Suppressor macrophage treated with lipopolysaccharide for 1 hour (primary cell): Measurements from ENCODE around the gene HOOK2.
A peak's percentile ranks its signal among the peaks of the same experiment; 100 is the strongest.
"Not testable (repeated sequence)": the region's sequence is repeated elsewhere in the genome, so short reads cannot be mapped to it uniquely, and the experiment has no call there.

ENCODE experiments used
- DNase-seq, 3 donors: peaks; one replicate each; pipeline ENCODE4 v3.0.0-alpha.2; 2020 to 2022

Gene HOOK2

GRCh38 chr19:12752056-12752781 is 23.1 kb downstream of the HOOK2 start:
- DNase-seq = no peak

GRCh38 chr19:12751635-12752034 is 23.7 kb downstream of the HOOK2 start, which contains the start of gene BEST2:
TSS of gene BEST2 (plus strand) at chr19:12751791. CDS start at chr19:12752593, 802 bp downstream.
- no peak for DNase-seq

DNA sequence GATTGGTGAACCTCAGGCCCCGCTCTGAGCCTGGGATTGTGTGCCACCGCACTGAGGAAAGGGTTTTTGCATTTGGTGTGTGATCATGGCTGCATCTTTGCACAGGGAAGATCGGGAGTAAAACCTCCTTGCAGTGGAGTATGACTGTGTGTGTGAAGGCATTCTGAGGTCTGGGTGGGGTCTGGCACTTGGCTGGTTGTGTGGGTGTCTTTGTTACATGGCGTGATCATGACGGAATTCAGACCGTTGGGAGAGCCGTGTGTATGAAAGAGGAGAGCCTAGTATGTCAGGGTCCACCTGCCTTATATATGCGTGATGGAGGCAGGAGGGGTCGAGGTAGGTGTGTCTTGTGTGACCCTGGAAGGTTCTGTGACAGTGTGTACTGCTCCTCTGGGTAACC is 24.5 kb downstream of the HOOK2 start:
- no peak for DNase-seq

DNA sequence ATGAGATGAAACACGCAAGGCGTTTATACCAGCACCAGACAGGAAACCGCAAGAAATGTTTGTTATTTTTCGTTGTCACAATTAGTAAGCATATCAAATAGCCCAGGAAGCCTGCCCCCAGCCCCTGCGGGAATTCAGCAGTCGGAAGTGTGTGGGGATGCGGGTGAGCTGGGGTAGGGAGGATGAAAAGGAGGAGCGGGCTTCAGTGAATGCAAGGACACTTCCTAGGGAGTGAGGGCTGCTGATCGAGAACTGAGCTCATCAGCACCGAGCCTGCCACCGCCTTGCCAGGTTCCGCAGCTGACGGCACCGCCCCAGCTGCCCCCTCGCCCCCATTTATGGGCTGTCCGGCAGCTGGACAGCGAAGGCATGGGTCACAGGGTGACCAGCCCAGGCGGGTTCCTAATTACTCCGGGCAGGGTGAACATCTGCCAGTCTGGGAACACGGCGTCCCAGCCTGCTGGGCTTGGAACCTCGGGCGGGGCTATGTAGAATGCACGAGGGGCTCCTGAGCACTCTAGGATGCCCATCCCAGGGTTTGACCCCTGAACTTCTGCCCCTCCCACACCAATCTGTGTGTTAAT is 25.3 kb downstream of the HOOK2 start:
- no peak for DNase-seq

DNA sequence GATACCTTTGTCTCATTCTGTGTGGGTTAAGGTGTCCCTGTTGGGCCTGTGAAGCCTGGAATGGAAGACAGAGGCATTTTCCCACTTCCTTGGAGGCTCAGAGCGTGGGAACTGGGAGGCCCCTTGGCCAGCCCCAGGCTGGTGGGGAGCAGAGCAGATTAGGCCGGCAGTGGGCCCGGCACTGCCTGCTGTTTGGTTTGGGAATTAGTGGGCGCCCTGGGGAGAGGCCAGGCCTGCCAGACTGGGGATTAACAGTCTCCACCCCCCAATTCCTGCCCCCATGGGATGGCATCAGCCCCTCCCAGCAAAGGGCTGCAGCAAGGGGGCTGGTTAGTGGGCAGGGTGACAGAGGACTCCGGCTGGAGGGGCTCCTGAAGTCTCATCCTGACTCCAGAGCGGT is 26.9 kb downstream of the HOOK2 start:
- DNase-seq = no peak

- no peak for DNase-seq
Observed at GRCh38 chr19:12745166-12745897, 30.0 kb downstream of the HOOK2 start.

DNA sequence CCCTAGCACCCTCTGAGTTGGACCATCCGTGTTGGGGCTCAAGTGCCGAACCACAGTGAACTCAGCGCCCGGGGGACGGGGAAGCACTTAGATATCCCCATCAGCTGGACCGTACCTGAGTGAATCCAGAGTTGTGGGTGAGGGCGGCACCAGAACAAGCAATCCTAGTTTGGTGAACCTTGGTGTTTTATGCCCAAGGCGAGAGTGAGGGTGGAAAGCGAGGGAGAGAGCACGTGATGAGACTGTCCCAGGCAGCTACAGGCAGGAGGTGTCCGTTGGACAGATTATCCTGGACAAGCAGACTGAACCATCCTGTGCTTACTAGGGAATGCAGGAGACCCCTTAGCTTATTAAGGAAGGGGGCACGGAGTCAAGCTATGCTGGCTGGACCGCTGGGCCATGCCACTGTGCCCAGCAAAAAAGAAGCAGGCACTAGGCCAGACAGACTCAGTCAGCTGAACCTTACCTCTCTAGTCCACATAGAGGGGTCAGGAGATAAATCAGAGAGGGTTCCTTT is 37.5 kb downstream of the HOOK2 start:
- no peak for DNase-seq

- DNase-seq = peak; percentile 93 to 97 (median 94)
Observed at GRCh38 chr19:12736995-12737834, 38.1 kb downstream of the HOOK2 start, which contains the start of gene GET3. TSS of gene GET3 (plus strand) at chr19:12737497. CDS start at chr19:12737506, 9 bp downstream.

DNA sequence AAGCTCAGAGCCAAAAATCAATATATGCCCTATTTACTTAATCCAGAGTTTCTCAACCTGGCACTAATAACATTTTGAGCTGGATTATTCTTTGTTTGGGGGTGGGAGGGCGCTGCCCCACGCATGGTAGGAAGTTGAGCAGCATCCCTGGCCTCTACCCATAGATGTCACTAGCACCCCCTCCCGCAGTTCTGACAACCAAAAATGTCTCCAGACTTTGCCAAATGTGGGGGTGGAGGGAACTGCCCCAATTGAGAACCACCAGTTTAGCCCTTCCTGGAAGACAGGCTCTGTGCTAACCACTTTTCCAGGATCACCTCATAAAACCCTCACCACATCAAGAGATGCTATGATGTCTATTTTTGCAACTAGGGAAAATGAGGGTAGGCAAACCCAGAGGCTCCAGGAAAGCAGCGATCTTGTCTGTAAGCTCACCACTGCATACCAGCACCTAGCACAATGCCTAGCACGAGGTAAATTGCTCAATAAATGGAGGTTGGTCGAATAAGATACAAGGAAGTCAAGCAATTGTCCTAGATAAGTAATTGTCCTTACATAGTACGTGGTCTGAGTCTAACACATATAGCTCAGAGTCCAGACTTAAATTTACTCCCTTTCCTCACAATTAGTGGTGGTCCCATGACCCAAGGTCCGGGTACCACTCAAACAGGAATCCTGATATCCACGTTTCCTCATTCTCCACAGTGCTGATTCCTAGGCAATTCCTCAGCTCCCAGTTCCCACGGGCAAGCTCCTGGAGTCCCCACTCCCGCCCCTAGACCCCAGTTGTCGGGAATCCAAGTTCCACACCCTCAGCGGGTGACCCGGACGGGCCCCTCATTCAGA is 41.8 kb downstream of the HOOK2 start:
- peak; percentile 78 to 86 (median 83) for DNase-seq

GRCh38 chr19:12731337-12731736 is 44.0 kb downstream of the HOOK2 start:
- DNase-seq = no peak

GRCh38 chr19:12730064-12730463 is 45.3 kb downstream of the HOOK2 start:
- DNase-seq = peak in 1 of 3 donors; percentile 13

DNA sequence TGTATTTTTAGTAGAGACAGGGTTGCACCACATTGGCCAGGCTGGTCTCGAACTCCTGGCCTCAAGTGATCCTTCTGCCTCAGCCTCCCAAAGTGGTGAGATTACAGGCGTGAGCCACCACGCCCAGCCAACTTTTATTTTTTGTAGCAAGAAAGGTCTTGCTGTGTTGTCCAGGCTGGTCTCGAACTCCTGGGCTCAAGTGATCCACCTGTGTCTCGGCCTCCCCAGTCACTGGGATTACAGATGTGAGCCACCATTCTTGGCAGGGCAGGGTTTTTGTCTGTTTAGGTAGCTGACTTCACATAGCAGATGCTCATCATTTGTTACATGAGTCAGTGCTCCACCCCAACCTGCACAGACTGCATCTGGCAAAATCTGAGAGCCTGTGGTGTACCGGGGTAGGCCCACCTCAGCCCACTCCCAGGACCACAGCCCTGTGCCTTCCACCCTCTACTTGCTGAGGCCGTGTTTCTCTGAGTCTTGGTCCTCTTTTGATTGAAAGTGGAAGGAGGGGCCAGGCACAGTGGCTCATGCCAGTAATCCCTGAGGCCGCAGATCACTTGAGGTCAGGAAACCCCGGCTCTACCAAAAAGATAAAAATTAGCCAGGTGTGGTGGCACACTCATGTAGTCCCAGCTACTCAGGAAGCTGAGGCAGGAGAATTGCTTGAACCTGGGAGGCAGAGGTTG is 47.5 kb downstream of the HOOK2 start:
- no peak for DNase-seq

GRCh38 chr19:12726988-12727316 is 48.4 kb downstream of the HOOK2 start:
- no peak for DNase-seq

GRCh38 chr19:12725612-12726011 is 49.7 kb downstream of the HOOK2 start:
- DNase-seq = not testable (repeated sequence)

DNA sequence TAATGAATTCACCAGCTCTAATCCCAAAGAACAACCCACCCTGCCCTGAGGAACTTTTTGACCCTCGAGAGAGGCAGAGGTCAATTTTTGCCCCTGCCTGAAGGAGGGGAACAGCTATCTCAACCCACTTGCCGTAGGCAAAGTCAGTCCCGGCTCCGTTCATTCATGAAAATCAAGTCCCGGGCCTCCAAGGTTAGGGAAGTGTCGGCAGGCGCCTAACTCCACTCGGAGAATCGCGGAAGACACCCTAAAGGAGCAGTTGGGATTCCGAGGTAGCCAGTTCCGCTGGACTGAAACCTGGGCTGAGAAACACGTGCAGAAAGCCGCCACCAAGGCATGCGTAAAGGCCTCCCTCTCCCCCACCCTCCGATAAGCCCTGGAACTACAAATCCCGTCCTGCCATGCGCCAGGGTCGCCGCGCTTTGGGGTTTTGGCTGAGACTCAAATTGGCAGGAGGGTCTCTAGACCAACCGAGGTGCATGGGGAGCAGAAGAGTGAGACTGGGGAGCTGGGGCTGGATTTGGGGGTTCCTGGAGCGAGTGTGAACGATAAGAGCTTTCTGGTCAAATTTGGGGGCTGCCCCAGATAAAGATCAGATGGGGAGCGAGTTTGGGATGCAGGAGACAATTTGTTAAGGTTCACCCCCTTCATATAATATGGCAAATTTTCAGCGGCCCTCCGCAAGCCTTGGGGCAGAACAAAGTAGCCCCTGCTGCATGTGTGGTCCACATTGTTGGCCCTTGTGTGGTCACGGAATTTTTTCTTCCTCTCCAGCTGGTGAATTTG is 51.5 kb downstream of the HOOK2 start, which contains the start of gene TNPO2:
TSS of gene TNPO2 (minus strand) at position 292 of the 786 bp plus-strand sequence. CDS start 2,955 bp downstream, outside the sequence.
- DNase-seq = peak; percentile 54 to 69 (median 58)

DNA sequence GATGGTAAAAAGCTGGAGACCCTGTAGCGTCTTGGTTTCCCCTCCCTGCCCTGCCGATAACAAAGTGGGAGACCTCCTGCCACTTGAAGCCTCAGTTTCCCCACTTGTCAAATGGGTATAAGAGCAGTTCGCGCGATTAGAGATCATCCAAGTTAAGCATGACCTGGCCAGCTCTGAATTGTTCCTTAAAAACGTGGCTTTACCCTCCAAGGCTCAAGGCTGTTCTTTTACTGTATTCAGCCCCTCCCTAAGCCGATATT is 52.0 kb downstream of the HOOK2 start:
- peak in 2 of 3 donors; percentile 13 to 17 for DNase-seq

DNA sequence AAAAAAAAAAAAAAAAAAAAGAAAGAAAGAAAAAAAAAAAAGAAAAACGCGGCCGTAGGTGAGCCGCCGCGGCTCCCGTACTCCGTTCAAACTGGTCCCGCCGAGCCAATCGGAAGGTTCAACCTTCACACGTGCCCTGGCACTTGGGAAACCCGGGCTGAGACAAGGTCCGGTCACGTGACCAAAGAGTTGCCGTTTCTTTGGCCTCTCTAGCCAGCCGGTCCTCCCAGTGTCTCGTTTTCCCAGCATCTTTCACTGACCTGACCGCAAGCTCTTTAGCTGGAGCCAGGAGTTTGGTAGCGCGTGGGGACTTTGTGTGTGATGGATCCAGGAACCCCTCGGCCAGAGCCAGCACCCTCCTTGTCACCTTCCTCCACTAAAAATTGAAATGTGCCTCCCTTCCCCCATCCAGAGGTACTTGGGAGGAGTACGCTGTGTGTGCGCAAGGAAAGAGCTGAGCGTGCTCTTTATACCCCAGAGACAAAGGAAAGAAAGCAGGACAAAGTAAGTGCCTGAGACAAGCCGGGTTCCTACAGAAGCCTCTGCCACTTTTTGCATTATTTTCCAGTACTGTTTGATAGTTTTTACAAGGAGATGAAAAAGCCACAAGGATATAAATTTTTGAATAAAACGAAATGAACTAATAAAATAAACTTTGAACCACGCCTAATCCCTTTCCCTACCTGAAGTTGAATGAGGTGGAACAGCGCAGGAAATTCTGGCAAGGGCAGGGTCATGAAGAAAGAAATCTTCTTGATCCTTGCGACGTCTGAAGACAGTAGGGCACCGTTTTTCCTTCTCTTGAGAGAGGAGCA is 52.6 kb downstream of the HOOK2 start:
- peak; percentile 99 to 100 (median 100) for DNase-seq

DNA sequence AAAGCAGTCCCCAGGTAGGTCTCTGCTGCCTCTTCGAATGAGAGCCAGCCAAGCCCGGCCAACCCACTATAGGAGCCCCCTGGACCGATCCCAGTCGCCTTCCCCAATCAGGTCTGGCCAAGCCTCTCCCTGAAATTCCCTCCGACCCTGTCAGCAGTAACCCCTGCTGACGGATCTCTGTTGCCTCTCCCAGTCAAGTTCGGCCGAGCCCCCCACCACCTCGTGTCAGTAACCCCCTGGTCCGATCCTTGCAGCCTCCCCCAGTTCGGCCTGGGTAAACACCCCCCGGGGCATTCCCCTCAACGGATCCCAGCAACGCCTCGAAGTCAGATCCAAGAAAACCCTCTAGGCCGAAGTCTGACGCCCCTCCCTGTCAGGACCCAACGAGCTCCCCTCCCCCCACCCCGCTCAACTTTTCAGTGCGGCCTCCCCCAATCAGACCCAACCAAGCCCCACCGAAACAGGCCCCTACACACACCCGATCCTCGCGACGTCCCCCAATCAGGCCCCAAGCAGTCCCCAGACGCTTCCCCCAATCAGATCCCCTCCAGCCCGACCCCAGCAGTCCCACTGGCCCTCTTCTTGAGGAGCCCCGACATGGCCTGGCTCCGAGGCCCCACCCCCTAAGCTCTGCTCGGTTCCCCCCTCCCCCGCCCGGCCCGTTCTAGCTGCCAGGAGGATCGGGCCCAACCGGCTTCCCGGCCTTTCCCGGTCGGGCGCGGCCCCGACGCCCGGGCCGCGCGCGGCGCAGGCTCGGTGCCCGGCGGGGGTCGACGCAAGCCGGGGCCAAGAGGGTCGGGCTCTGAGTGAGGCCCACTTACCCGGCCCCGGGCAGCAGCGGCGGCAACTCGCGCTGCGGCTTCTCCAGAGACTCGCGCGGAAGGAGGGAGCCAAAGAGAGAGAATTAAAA is 53.4 kb downstream of the HOOK2 start:
- DNase-seq = peak; percentile 57 to 84 (median 67)
